Astrocyte (in vitro differentiated cells and primary cell): Measurements from ENCODE around the gene ZMYND15. TPM values are rescaled to one million over a fixed set of nuclear protein-coding genes. Genes with fewer than 3 reads are reported as not detected.

Source experiments
- DNase-seq: peaks from one replicate; pipeline ENCODE4 v3.0.0-alpha.2; 2010; ENCODE audit warnings: low read depth
- FAIRE-seq: peaks from 2 replicates; lab custom pipeline; 2011; peaks lifted over from hg19 to GRCh38; lab: Jason Lieb, UNC
- H2AFZ ChIP-seq: 2 replicates; pipeline ENCODE4 v1.6.0; 2012; ENCODE audit warnings: low read depth, low read length, inconsistent platforms
- H3K27ac ChIP-seq: 2 replicates; pipeline ENCODE4 v1.5.1; 2011; ENCODE audit warnings: low read depth, low read length, inconsistent platforms
- H3K27me3 ChIP-seq: 2 replicates; pipeline ENCODE4 v1.6.0; 2011; ENCODE audit warnings: low read length, inconsistent platforms; ENCODE audit not compliant: insufficient read depth
- H3K36me3 ChIP-seq: 2 replicates; pipeline ENCODE4 v1.5.1; 2011; ENCODE audit warnings: low read length, inconsistent platforms; ENCODE audit not compliant: insufficient read depth
- H3K4me1 ChIP-seq: 2 replicates; pipeline ENCODE4 v1.5.1; 2011; ENCODE audit warnings: low read length, inconsistent platforms; ENCODE audit not compliant: insufficient read depth
- H3K4me2 ChIP-seq: 2 replicates; pipeline ENCODE4 v1.6.0; 2012; ENCODE audit warnings: low read length, inconsistent platforms
- H3K4me3 ChIP-seq: 2 replicates; pipeline ENCODE4 v1.5.1; 2011; ENCODE audit warnings: low read depth, mild to moderate bottlenecking, low read length, inconsistent platforms; ENCODE audit not compliant: insufficient read depth
- H3K79me2 ChIP-seq: 2 replicates; pipeline ENCODE4 v1.6.0; 2012; ENCODE audit warnings: mild to moderate bottlenecking, low read length, inconsistent platforms; ENCODE audit not compliant: insufficient read depth
- H3K9ac ChIP-seq: 2 replicates; pipeline ENCODE4 v1.6.0; 2012; ENCODE audit warnings: mild to moderate bottlenecking, low read length, inconsistent platforms
- H3K9me3 ChIP-seq: 2 replicates; pipeline ENCODE4 v1.5.1; 2012; ENCODE audit warnings: low read depth, mild to moderate bottlenecking, low read length, inconsistent platforms; ENCODE audit not compliant: insufficient read depth
- H4K20me1 ChIP-seq: 2 replicates; pipeline ENCODE4 v1.6.0; 2012; ENCODE audit warnings: low read length, inconsistent platforms; ENCODE audit not compliant: insufficient read depth
- H3K27ac Mint-ChIP-seq: one replicate; pipeline ENCODE4 v1.8.0; 2021; ENCODE audit warnings: mild to moderate bottlenecking, mixed read lengths; ENCODE audit not compliant: unreplicated experiment
- H3K27me3 Mint-ChIP-seq: one replicate; pipeline ENCODE4 v1.8.0; 2021; ENCODE audit warnings: low read depth, mixed read lengths; ENCODE audit not compliant: unreplicated experiment
- H3K36me3 Mint-ChIP-seq: one replicate; pipeline ENCODE4 v1.8.0; 2021; ENCODE audit warnings: low read depth, mixed read lengths; ENCODE audit not compliant: unreplicated experiment
- H3K4me1 Mint-ChIP-seq: one replicate; pipeline ENCODE4 v1.8.0; 2021; ENCODE audit warnings: low read depth, mixed read lengths; ENCODE audit not compliant: unreplicated experiment
- H3K4me3 Mint-ChIP-seq: one replicate; pipeline ENCODE4 v1.8.0; 2021; ENCODE audit warnings: mild to moderate bottlenecking, moderate library complexity, mixed read lengths; ENCODE audit not compliant: unreplicated experiment
- H3K9me3 Mint-ChIP-seq: one replicate; pipeline ENCODE4 v1.8.0; 2021; ENCODE audit warnings: mild to moderate bottlenecking, mixed read lengths; ENCODE audit not compliant: unreplicated experiment
- CTCF ChIP-seq: IDR thresholded peaks from 2 replicates; pipeline ENCODE4 v1.5.1; 2011; ENCODE audit warnings: low read depth, mild to moderate bottlenecking, inconsistent platforms, low read length, moderate library complexity; ENCODE audit not compliant: insufficient read depth
- EZH2 ChIP-seq: IDR thresholded peaks from 2 replicates; pipeline ENCODE4 v1.6.1; 2012; ENCODE audit warnings: mild to moderate bottlenecking, low read length, inconsistent platforms; ENCODE audit not compliant: insufficient read depth
- total RNA-seq: library from RNA; stranded (reverse); gene quantifications from 2 replicates; pipeline ENCODE4 v1.2.1, GENCODE V29; 2021

ZMYND15 gene
- total RNA-seq, 1 donor from 2014 or later: 0.09 TPM

- Mint-ChIP-seq H3K9me3 (peaks cover 2% of the 10 kb centered on the region), H3K36me3 (peaks cover 9% of the 10 kb centered on the region), H3K27ac (no peak overlapping the region), H3K27me3 (peaks cover 68% of the 10 kb centered on the region), H3K4me1 (no peaks in the 10 kb centered on the region), H3K4me3 (no peak overlapping the region)
- no peaks in the 10 kb centered on the region for H3K36me3 ChIP-seq
- no peak overlapping the region for H2AFZ ChIP-seq
- H3K4me1 ChIP-seq: peaks cover 12% of the 10 kb centered on the region
- no peak overlapping the region for H3K4me3 ChIP-seq
- H4K20me1 ChIP-seq: no peaks in the 10 kb centered on the region
- no peak overlapping the region for H3K9ac ChIP-seq
- H3K4me2 ChIP-seq: no peak overlapping the region
- peaks cover 49% of the 10 kb centered on the region for H3K27me3 ChIP-seq
- DNase-seq (no peak), FAIRE-seq (no peak)
- no peaks in the 10 kb centered on the region for H3K79me2 ChIP-seq
- H3K9me3 ChIP-seq: no peaks in the 10 kb centered on the region
- TF ChIP-seq CTCF: no peak
- no peak for TF ChIP-seq EZH2
- no peak overlapping the region for H3K27ac ChIP-seq
These were observed 2.5 kb downstream of the ZMYND15 start for GRCh38 chr17:4742133-4742532.

DNA sequence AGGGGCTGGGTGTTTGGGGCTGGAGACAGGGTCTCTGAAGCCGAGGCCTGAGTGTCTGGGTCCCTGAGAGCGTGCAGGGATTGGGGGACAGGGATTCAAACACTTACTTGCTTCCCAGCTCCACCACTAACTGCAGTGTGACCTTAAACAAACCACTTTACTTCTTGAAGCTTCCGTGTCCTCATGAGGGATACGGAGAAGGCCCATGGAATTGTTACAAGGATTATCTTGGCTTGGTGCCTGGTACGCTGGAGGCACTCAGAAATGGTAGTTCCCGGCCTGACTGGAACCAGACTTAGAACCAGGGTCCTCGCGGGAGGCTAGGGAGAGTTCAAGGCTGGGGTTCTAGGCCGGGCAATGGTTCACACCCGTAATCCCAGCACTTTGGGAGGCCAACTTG is 3.0 kb downstream of the ZMYND15 start:
- peaks cover 49% of the 10 kb centered on the region for H3K27me3 ChIP-seq
- Mint-ChIP-seq H3K27me3 (peaks cover 68% of the 10 kb centered on the region), H3K9me3 (peaks cover 2% of the 10 kb centered on the region)

More for the DNA sequence above, 3.0 kb downstream of the ZMYND15 start:
- Histone ChIP-seq H4K20me1 (no peaks in the 10 kb centered on the region), H3K79me2 (no peaks in the 10 kb centered on the region), H3K9me3 (no peaks in the 10 kb centered on the region), H3K27ac (no peak overlapping the region), H2AFZ (no peak overlapping the region), H3K4me1 (peaks cover 12% of the 10 kb centered on the region), H3K4me3 (no peak overlapping the region), H3K4me2 (no peak overlapping the region), H3K36me3 (no peaks in the 10 kb centered on the region), H3K9ac (no peak overlapping the region)
- FAIRE-seq (no peak), DNase-seq (no peak)
- Mint-ChIP-seq H3K4me1 (no peaks in the 10 kb centered on the region), H3K27ac (no peak overlapping the region), H3K36me3 (peaks cover 9% of the 10 kb centered on the region), H3K4me3 (no peak overlapping the region)
- TF ChIP-seq EZH2 (no peak), CTCF (no peak)
